CD4-positive, alpha-beta T cell treated with Interleukin-4 for 4 hours (primary cell): ENCODE results near the gene CDC42BPB.

Experiments used
- DNase-seq: peaks from one replicate; pipeline ENCODE4 v3.0.0-alpha.2; 2020

CDC42BPB gene

GRCh38 chr14:102885737-102886447 is 171.5 kb downstream of the CDC42BPB start:
- DNase-seq = no peak

GRCh38 chr14:102883554-102883953 is 173.8 kb downstream of the CDC42BPB start:
- DNase-seq = no peak

GRCh38 chr14:102883089-102883541 is 174.2 kb downstream of the CDC42BPB start:
- DNase-seq = no peak
